HUES48 (cell line): ENCODE measurements around the gene UBTD2.
A peak's percentile ranks its signal among the peaks of the same experiment; 100 is the strongest.

Source experiments
- H3K27ac ChIP-seq: one replicate; pipeline ENCODE4 v1.7.0; 2013; ENCODE audit warnings: low read depth, low read length, inconsistent platforms
- H3K27me3 ChIP-seq: 2 replicates; pipeline ENCODE4 v1.6.1; 2013; ENCODE audit warnings: mild to moderate bottlenecking, low read length; ENCODE audit not compliant: control insufficient read depth, insufficient read depth
- H3K36me3 ChIP-seq: 2 replicates; pipeline ENCODE4 v1.6.1; 2013; ENCODE audit warnings: low read length; ENCODE audit not compliant: control insufficient read depth, insufficient read depth
- H3K4me1 ChIP-seq: 2 replicates; pipeline ENCODE4 v1.6.1; 2013; ENCODE audit warnings: mild to moderate bottlenecking, low read length; ENCODE audit not compliant: control insufficient read depth, insufficient read depth
- H3K4me3 ChIP-seq: 2 replicates; pipeline ENCODE4 v1.5.1; 2013; ENCODE audit warnings: mild to moderate bottlenecking, low read depth, low read length
- H3K9ac ChIP-seq: 2 replicates; pipeline ENCODE4 v1.6.1; 2013; ENCODE audit warnings: mild to moderate bottlenecking, low read depth, low read length, moderate library complexity
- H3K9me3 ChIP-seq: 2 replicates; pipeline ENCODE4 v1.6.1; 2013; ENCODE audit warnings: low read length; ENCODE audit not compliant: control insufficient read depth, insufficient read depth

Gene UBTD2

GRCh38 chr5:172188893-172189692, 94.5 kb downstream of the UBTD2 start:
- H3K9ac ChIP-seq = peak overlapping the region; percentile 13; the same call in 1 of the 2 replicates
- peak overlapping the region; percentile 82 for H3K27ac ChIP-seq
- no peaks in the 10 kb centered on the region for H3K9me3 ChIP-seq
- peaks cover 15% of the 10 kb centered on the region for H3K4me1 ChIP-seq
- peak overlapping the region; percentile 94 for H3K4me3 ChIP-seq
- H3K36me3 ChIP-seq = no peaks in the 10 kb centered on the region
- peaks cover 4% of the 10 kb centered on the region; the same call in 1 of the 2 replicates for H3K27me3 ChIP-seq

- H3K9me3 ChIP-seq = no peaks in the 10 kb centered on the region
- peaks cover 4% of the 10 kb centered on the region; the same call in 1 of the 2 replicates for H3K27me3 ChIP-seq
- peak within 1 kb of the TSS; percentile 56; the same call in 1 of the 2 replicates for H3K9ac ChIP-seq
- H3K4me3 ChIP-seq = peak within 1 kb of the TSS; percentile 94
- H3K27ac ChIP-seq = peak within 1 kb of the TSS; percentile 63
- H3K4me1 ChIP-seq = peaks cover 15% of the 10 kb centered on the region
- H3K36me3 ChIP-seq = no peaks in the 10 kb centered on the region
Observed at GRCh38 chr5:172188033-172188892, 95.3 kb downstream of the UBTD2 start, which contains the start of gene STK10. STK10 (minus strand) TSS chr5:172188224; CDS start chr5:172188042, 182 bp downstream.

DNA sequence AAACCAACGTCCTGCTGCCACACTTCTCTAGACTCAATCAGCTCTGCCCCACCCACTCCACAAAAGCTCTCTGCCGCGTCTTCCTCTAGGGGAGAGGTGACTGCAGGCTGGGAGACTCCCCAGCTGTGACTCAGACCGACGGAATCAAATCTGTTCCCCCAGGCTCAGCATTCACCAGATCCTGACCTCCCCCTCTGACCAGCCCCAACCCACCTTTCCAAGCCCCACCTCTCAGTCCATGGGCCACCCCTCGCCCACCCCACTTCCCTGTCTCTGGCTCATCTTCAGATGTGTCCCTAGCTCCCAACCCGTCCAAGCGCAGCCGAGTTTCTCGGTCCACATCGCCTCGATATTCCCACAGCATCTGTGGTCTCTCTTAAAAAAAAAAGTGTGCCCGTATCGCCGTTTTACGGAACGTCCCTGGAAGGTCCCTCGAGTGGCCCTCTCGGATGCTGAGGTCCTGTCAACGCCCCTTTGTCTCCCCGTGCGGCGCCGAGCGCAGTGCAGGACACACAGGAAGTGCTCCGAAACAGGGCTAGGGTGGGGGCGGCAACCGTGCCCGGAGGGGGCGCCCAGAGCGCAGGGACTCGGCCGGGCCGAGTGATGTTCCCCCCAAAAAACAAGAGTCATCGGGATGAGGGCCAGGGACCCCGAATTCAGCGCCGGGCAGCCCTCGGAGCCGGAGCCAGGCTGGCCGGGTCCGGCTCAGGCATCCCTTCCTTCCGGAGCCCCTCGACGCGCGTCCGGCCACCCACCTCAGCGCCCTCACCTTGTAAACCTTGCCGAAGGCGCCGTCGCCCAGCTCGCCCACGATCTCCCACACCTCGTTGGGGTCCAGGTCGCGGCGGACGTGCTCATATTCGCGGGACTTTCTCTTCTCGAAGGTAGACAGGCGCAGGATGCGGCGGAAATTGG, 96.2 kb downstream of the UBTD2 start:
- Histone ChIP-seq H3K9ac (peak overlapping the region; percentile 55; the same call in 1 of the 2 replicates), H3K9me3 (no peaks in the 10 kb centered on the region), H3K36me3 (no peaks in the 10 kb centered on the region), H3K27me3 (peaks cover 4% of the 10 kb centered on the region; the same call in 1 of the 2 replicates), H3K27ac (peak overlapping the region; percentile 35), H3K4me3 (peak overlapping the region; percentile 94), H3K4me1 (peaks cover 15% of the 10 kb centered on the region)

DNA sequence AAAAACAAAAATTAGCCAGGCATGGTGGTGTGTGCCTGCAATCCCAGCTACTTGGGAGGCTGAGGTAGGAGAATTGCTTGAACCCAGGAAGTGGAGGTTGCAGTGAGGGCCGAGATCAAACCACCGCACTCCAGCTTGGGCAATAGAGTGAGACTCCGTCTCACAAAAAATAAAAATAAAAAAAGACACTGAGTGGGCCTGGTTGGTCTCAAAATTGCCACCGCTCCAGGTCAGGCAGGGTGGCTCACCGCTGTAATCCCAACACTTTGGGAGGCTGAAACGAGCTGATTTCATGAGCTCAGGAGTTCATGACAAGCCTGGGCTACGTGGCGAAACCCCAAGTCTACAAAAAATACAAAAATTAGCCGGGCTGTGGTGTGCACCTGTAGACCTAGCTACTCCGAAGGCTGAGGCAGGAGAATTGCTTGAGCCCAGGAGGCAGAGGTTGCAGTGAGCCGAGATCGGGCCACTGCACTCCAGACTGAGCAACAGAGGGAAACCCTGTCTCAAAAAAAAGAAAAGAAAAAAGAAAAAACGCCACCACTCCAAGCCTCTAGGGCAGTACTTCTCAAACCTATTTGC, 97.4 kb downstream of the UBTD2 start:
- no peak overlapping the region for H3K27ac ChIP-seq
- H3K4me3 ChIP-seq = peak overlapping the region; percentile 94; the same call in 1 of the 2 replicates
- H3K4me1 ChIP-seq = peaks cover 15% of the 10 kb centered on the region
- no peaks in the 10 kb centered on the region for H3K9me3 ChIP-seq
- H3K36me3 ChIP-seq = no peaks in the 10 kb centered on the region
- peaks cover 4% of the 10 kb centered on the region; the same call in 1 of the 2 replicates for H3K27me3 ChIP-seq
- H3K9ac ChIP-seq = no peak overlapping the region

- Histone ChIP-seq H3K9me3 (no peaks in the 10 kb centered on the region), H3K4me1 (peaks cover 15% of the 10 kb centered on the region), H3K27me3 (peaks cover 2% of the 10 kb centered on the region; the same call in 1 of the 2 replicates), H3K4me3 (no peak overlapping the region), H3K36me3 (no peaks in the 10 kb centered on the region), H3K27ac (no peak overlapping the region), H3K9ac (no peak overlapping the region)
Observed at GRCh38 chr5:172185096-172185461, 98.5 kb downstream of the UBTD2 start.

- H3K9ac ChIP-seq = no peak overlapping the region
- H3K4me1 ChIP-seq = peaks cover 13% of the 10 kb centered on the region
- no peaks in the 10 kb centered on the region for H3K36me3 ChIP-seq
- no peaks in the 10 kb centered on the region for H3K9me3 ChIP-seq
- no peak overlapping the region for H3K4me3 ChIP-seq
- H3K27ac ChIP-seq = no peak overlapping the region
- H3K27me3 ChIP-seq = no peaks in the 10 kb centered on the region
Observed at GRCh38 chr5:172183881-172184280, 99.7 kb downstream of the UBTD2 start.

GRCh38 chr5:172182291-172182690, 101.3 kb downstream of the UBTD2 start:
- no peaks in the 10 kb centered on the region for H3K9me3 ChIP-seq
- H3K4me3 ChIP-seq = no peak overlapping the region
- H3K4me1 ChIP-seq = peaks cover 20% of the 10 kb centered on the region
- H3K36me3 ChIP-seq = no peaks in the 10 kb centered on the region
- no peaks in the 10 kb centered on the region for H3K27me3 ChIP-seq
- H3K9ac ChIP-seq = no peak overlapping the region
- H3K27ac ChIP-seq = no peak overlapping the region

GRCh38 chr5:172180936-172181335, 102.6 kb downstream of the UBTD2 start:
- Histone ChIP-seq H3K27ac (no peak overlapping the region), H3K9ac (no peak overlapping the region), H3K36me3 (no peaks in the 10 kb centered on the region), H3K4me3 (no peak overlapping the region), H3K4me1 (peaks cover 13% of the 10 kb centered on the region), H3K27me3 (no peaks in the 10 kb centered on the region), H3K9me3 (no peaks in the 10 kb centered on the region)

DNA sequence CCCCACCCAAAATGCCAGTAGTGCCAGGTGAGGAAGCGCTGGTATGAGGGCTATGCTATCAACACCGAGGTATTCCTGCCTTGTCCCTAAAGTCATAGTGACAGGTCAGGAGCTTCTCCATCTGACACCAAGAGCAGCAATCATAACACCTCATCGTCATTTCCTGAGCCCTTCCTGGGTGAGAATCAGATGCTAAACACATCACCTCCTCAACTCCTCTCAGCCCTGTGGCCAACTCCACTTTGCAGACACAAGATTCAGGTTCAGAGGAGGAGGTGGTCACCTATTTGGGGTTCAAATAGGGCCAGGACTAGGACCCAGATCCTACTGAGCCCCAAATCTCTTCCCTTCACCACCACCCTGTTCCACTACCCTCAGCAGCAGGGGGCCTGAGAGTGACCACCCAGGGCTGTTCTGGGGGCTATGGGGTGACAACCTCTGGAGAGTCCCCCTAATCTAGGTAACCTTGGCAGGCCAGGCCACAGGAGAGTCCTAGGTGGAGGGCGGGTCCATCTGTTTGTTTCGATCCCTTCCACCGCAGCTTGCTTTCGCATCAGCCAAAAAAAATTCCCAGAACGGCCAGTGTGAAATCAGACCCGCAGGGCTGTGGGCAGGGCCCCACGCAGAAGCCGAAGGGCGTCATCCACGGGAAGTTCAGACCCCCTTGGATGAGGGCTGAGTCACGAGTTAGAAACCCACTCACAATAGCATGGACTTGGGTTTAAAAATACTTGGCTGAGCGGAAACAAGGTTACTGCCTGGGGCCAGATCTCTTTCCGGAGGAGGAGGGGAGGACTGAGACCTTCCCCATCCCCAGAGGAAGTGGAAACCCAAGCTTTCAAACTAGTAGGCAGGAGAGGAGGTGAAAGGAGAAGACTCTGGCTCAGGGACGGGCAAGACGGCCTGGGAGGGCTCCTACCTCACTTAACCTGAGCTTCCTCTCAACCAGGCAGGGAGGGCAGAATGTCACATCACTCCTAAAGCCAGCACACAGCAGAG, 104.3 kb downstream of the UBTD2 start:
- no peak overlapping the region for H3K9ac ChIP-seq
- H3K4me3 ChIP-seq = no peak overlapping the region
- peaks cover 15% of the 10 kb centered on the region for H3K4me1 ChIP-seq
- no peaks in the 10 kb centered on the region for H3K36me3 ChIP-seq
- peak overlapping the region; percentile 37 for H3K27ac ChIP-seq
- no peaks in the 10 kb centered on the region for H3K27me3 ChIP-seq
- no peaks in the 10 kb centered on the region for H3K9me3 ChIP-seq
